ENCODE measurements around the gene RYR2. TPM values are rescaled to one million over a fixed set of nuclear protein-coding genes. Genes with fewer than 3 reads are reported as not detected.
"Not testable (repeated sequence)": the region's sequence is repeated elsewhere in the genome, so short reads cannot be mapped to it uniquely, and the experiment has no call there.

RYR2 gene
- total RNA-seq, 1 donor from 2014 or later = 7.8 TPM

GRCh38 chr1:237267743-237268142, 225.8 kb downstream of the RYR2 start:
- Histone ChIP-seq H3K9me3 (no peaks in the 10 kb centered on the region), H3K27ac (no peak overlapping the region), H3K27me3 (no peaks in the 10 kb centered on the region), H3K36me3 (no peaks in the 10 kb centered on the region), H3K4me1 (no peaks in the 10 kb centered on the region), H3K4me3 (no peak overlapping the region)
- ATAC-seq (no peak), DNase-seq (no peak)
- no peak for TF ChIP-seq CTCF (IDR thresholded peaks at IDR 0.05)
- intact Hi-C loops (cut with DNase I) = no loop called here

GRCh38 chr1:237269938-237270337, 228.0 kb downstream of the RYR2 start:
- no peaks in the 10 kb centered on the region for H3K27me3 ChIP-seq
- H3K4me1 ChIP-seq = no peaks in the 10 kb centered on the region
- DNase-seq (no peak), ATAC-seq (no peak)
- H3K4me3 ChIP-seq = no peak overlapping the region
- no peak for TF ChIP-seq CTCF (IDR thresholded peaks at IDR 0.05)
- no peak overlapping the region for H3K27ac ChIP-seq
- H3K9me3 ChIP-seq = no peaks in the 10 kb centered on the region
- H3K36me3 ChIP-seq = no peaks in the 10 kb centered on the region
- intact Hi-C loops (cut with DNase I) = no loop called here

GRCh38 chr1:237270353-237270752, 228.4 kb downstream of the RYR2 start:
- no peak overlapping the region for H3K4me3 ChIP-seq
- no peaks in the 10 kb centered on the region for H3K4me1 ChIP-seq
- DNase-seq = no peak
- H3K36me3 ChIP-seq = no peaks in the 10 kb centered on the region
- intact Hi-C loops (cut with DNase I) = no loop called here
- no peaks in the 10 kb centered on the region for H3K9me3 ChIP-seq
- H3K27me3 ChIP-seq = no peaks in the 10 kb centered on the region
- H3K27ac ChIP-seq = no peak overlapping the region
- no peak for ATAC-seq
- TF ChIP-seq CTCF (IDR thresholded peaks at IDR 0.05) = no peak

- not testable (repeated sequence) for DNase-seq, H3K27me3 ChIP-seq, H3K9me3 ChIP-seq
Observed at GRCh38 chr1:237277994-237278393, 236.0 kb downstream of the RYR2 start.

GRCh38 chr1:237279629-237280028, 237.6 kb downstream of the RYR2 start:
- Histone ChIP-seq H3K36me3 (no peaks in the 10 kb centered on the region), H3K4me1 (no peaks in the 10 kb centered on the region), H3K27ac (no peak overlapping the region), H3K4me3 (no peak overlapping the region), H3K27me3 (no peaks in the 10 kb centered on the region), H3K9me3 (no peaks in the 10 kb centered on the region)
- intact Hi-C loops (cut with DNase I) = no loop called here
- DNase-seq (no peak), ATAC-seq (no peak)
- no peak for TF ChIP-seq CTCF (IDR thresholded peaks at IDR 0.05)

More at GRCh38 chr1:237277994-237278393, 236.0 kb downstream of the RYR2 start:
- H3K4me1 ChIP-seq; H3K36me3 ChIP-seq; ATAC-seq; H3K4me3 ChIP-seq; H3K27ac ChIP-seq; intact Hi-C loops (cut with DNase I): not testable (repeated sequence)

GRCh38 chr1:237281481-237281880, 239.5 kb downstream of the RYR2 start:
- H3K4me3 ChIP-seq = no peak overlapping the region
- no peaks in the 10 kb centered on the region for H3K4me1 ChIP-seq
- ATAC-seq (no peak), DNase-seq (no peak)
- TF ChIP-seq CTCF (IDR thresholded peaks at IDR 0.05) = no peak
- no peaks in the 10 kb centered on the region for H3K27me3 ChIP-seq
- no peaks in the 10 kb centered on the region for H3K9me3 ChIP-seq
- intact Hi-C loops (cut with DNase I) = no loop called here
- H3K27ac ChIP-seq = no peak overlapping the region
- H3K36me3 ChIP-seq = no peaks in the 10 kb centered on the region
